PC-3 (cell line): ENCODE results near the gene SYP. TPM values are rescaled to one million over a fixed set of nuclear protein-coding genes. Genes with fewer than 3 reads are reported as not detected.

Experiments
- ATAC-seq: fragments of 200-7000 bp; cut with Tn5 transposase; 2 replicates; pipeline ENCODE4 v1.9.1; 2020; ENCODE audit warnings: mild to moderate bottlenecking, moderate library complexity
- BruUV-seq: library from RNA; stranded (reverse); fragments of 400-500 nt; replicated peaks from 2 replicates; lab custom pipeline; 2021; lab: Mats Ljungman, UMichigan
- CTCF ChIA-PET: fragments of 300-600 bp; sonication (Branson Sonifier 250); formaldehyde crosslinking; loops from one replicate; lab custom pipeline; 2022; ENCODE audit warnings: antibody characterized with exemption; lab: Charles Lee
- POLR2A ChIA-PET: fragments of 300-600 bp; sonication (Branson Sonifier 250); formaldehyde crosslinking; loops from one replicate; lab custom pipeline; 2022; ENCODE audit warnings: antibody characterized with exemption; ENCODE audit not compliant: unreplicated experiment; lab: Charles Lee
- DNase-seq: peaks from one replicate; pipeline ENCODE4 v3.0.0-alpha.2; 2015
- H2AFZ ChIP-seq: fragments of 300-600 bp; sonication (generic); 2 replicates; pipeline ENCODE4 v1.6.0; 2016; ENCODE audit warnings: antibody characterized with exemption, low read length
- H3F3A ChIP-seq: fragments of 300-600 bp; sonication (generic); one replicate; pipeline ENCODE4 v1.6.0; 2017; ENCODE audit warnings: antibody characterized with exemption, low read length, control low read depth, mild to moderate bottlenecking; ENCODE audit not compliant: unreplicated experiment
- H3K27ac ChIP-seq: fragments of 300-600 bp; sonication (generic); 2 replicates; pipeline ENCODE4 v1.5.1; 2016; ENCODE audit warnings: mild to moderate bottlenecking, low read length
- H3K27me3 ChIP-seq: fragments of 300-600 bp; sonication (generic); 2 replicates; pipeline ENCODE4 v1.6.1; 2016; ENCODE audit warnings: low read length, mixed read lengths
- H3K36me3 ChIP-seq: fragments of 300-600 bp; sonication (generic); 2 replicates; pipeline ENCODE4 v1.6.1; 2016; ENCODE audit warnings: low read depth, mixed run types, low read length, mixed read lengths
- H3K4me1 ChIP-seq: fragments of 300-600 bp; sonication (generic); 2 replicates; pipeline ENCODE4 v1.5.1; 2016; ENCODE audit warnings: low read length; ENCODE audit not compliant: insufficient read depth
- H3K4me2 ChIP-seq: fragments of 300-600 bp; sonication (generic); 2 replicates; pipeline ENCODE4 v1.6.0; 2016; ENCODE audit warnings: low read length
- H3K4me3 ChIP-seq: fragments of 300-600 bp; sonication (generic); 2 replicates; pipeline ENCODE4 v1.5.1; 2016; ENCODE audit warnings: mild to moderate bottlenecking, low read length, mixed read lengths
- H3K79me2 ChIP-seq: fragments of 300-600 bp; sonication (generic); 2 replicates; pipeline ENCODE4 v1.6.1; 2017; ENCODE audit warnings: low read length, mixed read lengths
- H3K9ac ChIP-seq: fragments of 300-600 bp; sonication (generic); 2 replicates; pipeline ENCODE4 v1.6.0; 2016; ENCODE audit warnings: mild to moderate bottlenecking, low read length
- H3K9me2 ChIP-seq: fragments of 300-600 bp; sonication (generic); replicated peaks from 2 replicates; pipeline ENCODE4 v1.6.1; 2016; ENCODE audit warnings: mixed run types, low read length, mixed read lengths
- H3K9me3 ChIP-seq: fragments of 300-600 bp; sonication (generic); 2 replicates; pipeline ENCODE4 v1.6.1; 2016; ENCODE audit warnings: low read length, mixed read lengths
- H4K20me1 ChIP-seq: fragments of 300-600 bp; sonication (generic); 2 replicates; pipeline ENCODE4 v1.6.1; 2016; ENCODE audit warnings: low read length, mixed read lengths
- EZH2 ChIP-seq: fragments of 300-600 bp; sonication (generic); IDR thresholded peaks from one replicate; pipeline ENCODE4 v1.6.1; 2017; ENCODE audit warnings: antibody characterized with exemption, mild to moderate bottlenecking, low read length; ENCODE audit not compliant: unreplicated experiment
- EZH2phosphoT487 ChIP-seq: fragments of 300-600 bp; sonication (generic); IDR thresholded peaks from 2 replicates; pipeline ENCODE4 v1.6.1; 2018; ENCODE audit warnings: mild to moderate bottlenecking, antibody characterized with exemption, low read length, borderline replicate concordance
- intact Hi-C: fragments of 100-400 bp; cut with micrococcal nuclease; formaldehyde crosslinking; loops from 2 replicates; pipeline ENCODE4 v1.9.0; 2023
- total RNA-seq: library from RNA; depleted of rRNA; stranded (reverse); fragments of >200 nt; gene quantifications from 2 replicates; pipeline ENCODE4 v1.2.3, GENCODE V29; 2014
- TF ChIP-seq, protein P1 (sequence below): fragments of 300-600 bp; sonication (generic); conservative IDR thresholded peaks from 2 replicates; pipeline ENCODE4 v1.5.1; 2017; ENCODE audit warnings: antibody characterized with exemption, low read depth, mild to moderate bottlenecking, low read length

The SYP gene
- total RNA-seq, 1 experiment from 2014 or later = 0.47 TPM

DNA sequence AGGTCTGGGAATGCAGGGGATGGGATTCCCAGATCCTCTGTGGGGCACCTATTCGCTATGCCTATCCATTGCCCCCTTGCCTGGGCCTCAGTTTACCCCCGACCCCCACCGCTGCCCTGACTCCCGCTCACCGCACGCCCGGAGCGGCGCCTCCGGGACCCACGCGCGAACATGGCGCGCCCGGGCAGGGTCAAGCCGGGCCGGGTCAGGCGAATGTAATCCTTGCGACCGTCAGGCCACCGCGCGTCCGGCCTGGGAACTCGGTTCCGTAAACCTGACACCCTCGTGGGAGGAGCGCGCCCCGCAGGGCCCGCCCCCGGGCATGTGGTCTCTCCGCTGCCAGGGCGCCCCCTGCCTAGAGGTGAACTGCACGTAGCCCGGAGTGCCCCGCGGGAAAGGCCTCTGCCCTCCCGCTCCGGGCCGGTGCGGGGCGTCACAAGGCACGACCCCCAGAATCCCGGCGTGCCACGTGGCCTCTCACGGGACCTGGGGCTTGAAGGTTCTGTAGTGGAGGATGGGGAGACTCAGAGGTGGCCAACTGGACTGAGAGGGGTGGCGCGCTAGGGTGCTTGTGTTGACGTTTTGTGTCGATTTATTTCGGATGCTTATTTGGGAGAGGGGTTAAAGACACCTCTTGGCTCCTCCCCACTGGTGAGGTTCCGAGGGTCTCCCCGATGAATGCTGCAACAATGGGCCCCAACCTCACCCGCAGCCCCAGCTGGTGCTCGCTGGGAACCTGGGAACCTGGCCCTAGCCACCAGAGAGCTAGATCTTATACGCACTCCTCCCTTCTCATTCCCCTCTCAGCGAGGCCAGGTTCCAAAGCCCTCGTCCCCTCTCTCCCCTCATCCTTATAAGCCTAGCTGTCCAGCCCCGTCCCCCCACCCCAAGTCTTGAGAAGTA, 13.6 kb downstream of the SYP start, which contains the start of gene PRICKLE3:
Gene PRICKLE3 (minus strand): TSS at position 249 of the 903 bp plus-strand sequence. CDS start 76 bp downstream, at position 173.
- Histone ChIP-seq H3K9me3 (no peaks in the 10 kb centered on the region), H3K27me3 (no peaks in the 10 kb centered on the region), H3K36me3 (peaks cover 13% of the 10 kb centered on the region), H2AFZ (peak within 1 kb of the TSS; percentile 80), H3K9ac (peak within 1 kb of the TSS; percentile 84), H3K79me2 (peaks cover 28% of the 10 kb centered on the region), H3K27ac (peak within 1 kb of the TSS; percentile 66), H3K4me3 (peak within 1 kb of the TSS; percentile 87), H3F3A (no peaks in the 10 kb centered on the region), H3K9me2 (no peaks in the 10 kb centered on the region), H3K4me1 (peaks cover 29% of the 10 kb centered on the region), H3K4me2 (peak within 1 kb of the TSS; percentile 98), H4K20me1 (peaks cover 5% of the 10 kb centered on the region)
- POLR2A ChIA-PET = no interaction called here
- CTCF ChIA-PET = no interaction called here
- TF ChIP-seq, protein P1, sequence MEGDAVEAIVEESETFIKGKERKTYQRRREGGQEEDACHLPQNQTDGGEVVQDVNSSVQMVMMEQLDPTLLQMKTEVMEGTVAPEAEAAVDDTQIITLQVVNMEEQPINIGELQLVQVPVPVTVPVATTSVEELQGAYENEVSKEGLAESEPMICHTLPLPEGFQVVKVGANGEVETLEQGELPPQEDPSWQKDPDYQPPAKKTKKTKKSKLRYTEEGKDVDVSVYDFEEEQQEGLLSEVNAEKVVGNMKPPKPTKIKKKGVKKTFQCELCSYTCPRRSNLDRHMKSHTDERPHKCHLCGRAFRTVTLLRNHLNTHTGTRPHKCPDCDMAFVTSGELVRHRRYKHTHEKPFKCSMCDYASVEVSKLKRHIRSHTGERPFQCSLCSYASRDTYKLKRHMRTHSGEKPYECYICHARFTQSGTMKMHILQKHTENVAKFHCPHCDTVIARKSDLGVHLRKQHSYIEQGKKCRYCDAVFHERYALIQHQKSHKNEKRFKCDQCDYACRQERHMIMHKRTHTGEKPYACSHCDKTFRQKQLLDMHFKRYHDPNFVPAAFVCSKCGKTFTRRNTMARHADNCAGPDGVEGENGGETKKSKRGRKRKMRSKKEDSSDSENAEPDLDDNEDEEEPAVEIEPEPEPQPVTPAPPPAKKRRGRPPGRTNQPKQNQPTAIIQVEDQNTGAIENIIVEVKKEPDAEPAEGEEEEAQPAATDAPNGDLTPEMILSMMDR = peak; percentile 62
- TF ChIP-seq EZH2 (no peak), EZH2phosphoT487 (no peak)
- intact Hi-C loops = no loop called here
- DNase-seq (peak; percentile 79), ATAC-seq (peak; percentile 18)
- TSS peak; percentile 23 for BruUV-seq

DNA sequence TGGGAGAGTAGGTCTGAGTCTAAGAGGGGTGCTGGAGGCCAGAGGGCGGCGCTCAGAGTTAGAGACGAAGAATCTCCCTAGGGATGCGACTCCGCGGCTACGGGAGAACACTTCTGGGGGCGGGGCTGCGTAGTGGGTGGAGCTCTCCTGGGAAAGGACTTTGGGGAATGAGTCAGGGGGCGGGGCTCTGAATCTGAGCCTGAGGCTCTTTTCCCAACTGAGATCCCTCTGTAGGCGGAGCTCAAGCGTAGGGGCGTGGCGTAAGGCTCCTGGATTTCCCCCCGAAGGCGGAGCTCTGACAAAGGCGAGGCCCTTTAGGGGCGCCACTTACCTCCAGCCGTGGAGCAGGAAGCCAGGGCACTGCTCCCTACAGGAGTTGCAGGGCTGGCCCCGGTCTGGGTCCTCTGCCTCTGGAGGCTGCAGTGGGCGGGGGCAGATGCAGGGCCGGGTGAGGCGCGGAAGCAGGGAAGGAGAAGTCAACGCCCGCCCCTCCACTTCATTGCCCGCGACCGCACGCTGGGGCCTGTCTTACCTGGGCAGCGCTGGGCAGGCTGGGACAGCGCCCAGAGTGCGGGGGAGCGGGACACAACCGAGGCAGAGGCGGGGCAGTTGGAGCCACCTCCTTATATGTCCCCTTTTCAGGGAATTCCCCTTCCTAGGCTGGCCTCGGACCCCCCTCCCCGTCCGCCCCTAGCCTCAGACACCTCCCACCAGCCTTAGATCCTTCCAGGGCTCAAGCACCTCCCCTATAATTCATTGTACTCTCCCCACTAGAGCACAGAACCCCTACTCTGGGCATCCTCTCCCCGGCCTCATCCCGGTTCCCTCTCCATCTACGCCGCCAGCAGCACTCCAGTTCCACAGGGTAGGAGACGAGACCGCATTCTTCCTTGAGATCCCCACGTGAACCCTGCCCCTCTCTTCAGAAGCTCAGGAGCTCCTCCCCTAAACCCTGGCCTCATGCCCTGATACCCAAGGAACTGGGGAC, 15.4 kb downstream of the SYP start:
- ChIA-PET POLR2A (interaction anchor here (0.6 kb wide), 1 partner anchor 104 kb away, joined by 4 read pairs; no protein-coding TSS in a partner anchor), CTCF (interaction anchor here (1.0 to 1.2 kb wide), 3 partner anchors 13 to 29 kb away, joined by 3 to 9 read pairs (median 3); partner anchors contain the start of gene PLP2)

More for the DNA sequence above, 15.4 kb downstream of the SYP start:
- peak overlapping the region; percentile 53; the same call in 1 of the 2 replicates for H2AFZ ChIP-seq
- H3F3A ChIP-seq = no peaks in the 10 kb centered on the region
- peaks cover 5% of the 10 kb centered on the region for H4K20me1 ChIP-seq
- peak overlapping the region; percentile 84 for H3K9ac ChIP-seq
- peak overlapping the region; percentile 66 for H3K27ac ChIP-seq
- no peaks in the 10 kb centered on the region for H3K9me2 ChIP-seq
- H3K79me2 ChIP-seq = peaks cover 23% of the 10 kb centered on the region
- BruUV-seq = TSS peak; percentile 43
- no peaks in the 10 kb centered on the region for H3K9me3 ChIP-seq
- H3K27me3 ChIP-seq = no peaks in the 10 kb centered on the region
- H3K4me1 ChIP-seq = peaks cover 24% of the 10 kb centered on the region
- peaks cover 15% of the 10 kb centered on the region for H3K36me3 ChIP-seq
- peak overlapping the region; percentile 98 for H3K4me2 ChIP-seq
- no peak for TF ChIP-seq EZH2phosphoT487
- TF ChIP-seq, protein P1 = peak; percentile 18; the same call in 1 of the 2 replicates
- peak; percentile 96 for DNase-seq
- intact Hi-C loops = no loop called here
- peak overlapping the region; percentile 87 for H3K4me3 ChIP-seq
- peak; percentile 77 for ATAC-seq
